Stomach (tissue), 4 donors: ENCODE results near the gene MANEAL.

Source experiments
- EP300 ChIP-seq: sonication (generic); formaldehyde crosslinking; IDR thresholded peaks from one replicate; pipeline ENCODE4 v1.6.1; 2017; ENCODE audit warnings: antibody characterized with exemption
- POLR2A ChIP-seq, 4 donors: fragments of 450-650 bp; IDR thresholded peaks; one replicate each; pipeline ENCODE4 v1.6.1; 2016; ENCODE audit warnings: antibody characterized with exemption in 4 of 4, control low read depth in 2 of 4, mild to moderate bottlenecking in 1 of 4, moderate library complexity in 1 of 4
- POLR2AphosphoS5 ChIP-seq, 3 donors: sonication (generic); formaldehyde crosslinking; IDR thresholded peaks; one replicate each; pipeline ENCODE4 v1.6.1; 2016; ENCODE audit warnings: antibody characterized with exemption in 3 of 3
- TF ChIP-seq, protein P1 (sequence below), 7 experiments: fragments of 450-650 bp in 4 of 7; fragments of 200-600 bp in 3 of 7; sonication (generic) in 3 of 7; IDR thresholded peaks; one replicate each; pipeline ENCODE4 v1.5.1; 2016 to 2019; ENCODE audit warnings: antibody characterized with exemption in 7 of 7, control low read depth in 2 of 7, mild to moderate bottlenecking in 1 of 7

DNA sequence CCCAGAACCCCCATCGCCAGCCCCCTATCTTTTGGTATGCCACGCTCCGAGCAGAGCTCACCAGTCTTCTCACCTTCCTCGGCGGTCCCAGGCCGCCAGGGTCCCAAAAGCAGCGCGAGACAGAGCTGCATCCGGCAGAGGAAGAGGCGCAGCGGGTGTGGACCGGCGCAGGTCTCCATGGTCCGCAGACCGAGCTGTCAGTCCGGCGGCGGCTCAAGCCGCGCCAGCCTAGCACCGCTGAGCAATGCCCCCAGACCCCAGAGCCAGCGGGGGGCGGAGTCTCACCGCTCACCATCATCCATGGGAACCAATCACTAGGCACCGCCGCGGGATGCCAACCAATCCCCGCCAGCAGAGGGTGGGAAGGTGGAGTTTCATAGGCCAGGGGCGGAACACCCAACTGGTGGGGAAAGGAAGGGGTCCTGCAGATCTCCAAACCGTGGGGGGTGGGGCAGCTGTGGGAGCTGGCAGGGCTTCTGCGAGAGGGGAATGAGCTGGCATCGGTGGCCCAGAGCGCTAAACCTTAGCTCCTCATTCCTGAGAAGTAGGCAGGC, 28.7 kb upstream of the MANEAL start, which contains the start of gene EPHA10:
- TF ChIP-seq EP300 (no peak), POLR2AphosphoS5 (IDR thresholded peaks at IDR 0.05) (no peak), POLR2A (IDR thresholded peaks at IDR 0.05) (no peak)
- TF ChIP-seq, protein P1, sequence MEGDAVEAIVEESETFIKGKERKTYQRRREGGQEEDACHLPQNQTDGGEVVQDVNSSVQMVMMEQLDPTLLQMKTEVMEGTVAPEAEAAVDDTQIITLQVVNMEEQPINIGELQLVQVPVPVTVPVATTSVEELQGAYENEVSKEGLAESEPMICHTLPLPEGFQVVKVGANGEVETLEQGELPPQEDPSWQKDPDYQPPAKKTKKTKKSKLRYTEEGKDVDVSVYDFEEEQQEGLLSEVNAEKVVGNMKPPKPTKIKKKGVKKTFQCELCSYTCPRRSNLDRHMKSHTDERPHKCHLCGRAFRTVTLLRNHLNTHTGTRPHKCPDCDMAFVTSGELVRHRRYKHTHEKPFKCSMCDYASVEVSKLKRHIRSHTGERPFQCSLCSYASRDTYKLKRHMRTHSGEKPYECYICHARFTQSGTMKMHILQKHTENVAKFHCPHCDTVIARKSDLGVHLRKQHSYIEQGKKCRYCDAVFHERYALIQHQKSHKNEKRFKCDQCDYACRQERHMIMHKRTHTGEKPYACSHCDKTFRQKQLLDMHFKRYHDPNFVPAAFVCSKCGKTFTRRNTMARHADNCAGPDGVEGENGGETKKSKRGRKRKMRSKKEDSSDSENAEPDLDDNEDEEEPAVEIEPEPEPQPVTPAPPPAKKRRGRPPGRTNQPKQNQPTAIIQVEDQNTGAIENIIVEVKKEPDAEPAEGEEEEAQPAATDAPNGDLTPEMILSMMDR (IDR thresholded peaks at IDR 0.05): no peak
